BLaER1 (cell line): ENCODE measurements around the gene FGGY.
"Not testable (repeated sequence)": the region's sequence is repeated elsewhere in the genome, so short reads cannot be mapped to it uniquely, and the experiment has no call there.

Source experiments
- H3K27ac ChIP-seq: shearing (Covaris generic); formaldehyde crosslinking; 2 replicates; pipeline ENCODE4 v1.8.1; 2022
- H3K27me3 ChIP-seq: shearing (Covaris generic); formaldehyde crosslinking; 2 replicates; pipeline ENCODE4 v1.8.1; 2022
- H3K36me3 ChIP-seq: shearing (Covaris generic); formaldehyde crosslinking; 2 replicates; pipeline ENCODE4 v1.8.1; 2022
- H3K4me1 ChIP-seq: shearing (Covaris generic); formaldehyde crosslinking; 2 replicates; pipeline ENCODE4 v1.8.1; 2022
- H3K4me2 ChIP-seq: shearing (Covaris generic); formaldehyde crosslinking; 2 replicates; pipeline ENCODE4 v1.8.1; 2022
- H3K4me3 ChIP-seq: shearing (Covaris generic); formaldehyde crosslinking; 2 replicates; pipeline ENCODE4 v1.8.1; 2022
- H3K9ac ChIP-seq: shearing (Covaris generic); formaldehyde crosslinking; 2 replicates; pipeline ENCODE4 v1.8.1; 2022
- H3K9me3 ChIP-seq: shearing (Covaris generic); formaldehyde crosslinking; 2 replicates; pipeline ENCODE4 v1.8.1; 2022
- H4K20me1 ChIP-seq: shearing (Covaris generic); formaldehyde crosslinking; 2 replicates; pipeline ENCODE4 v1.8.1; 2022
- Cebpa-rat ChIP-seq: shearing (Covaris generic); IDR thresholded peaks from 2 replicates; pipeline ENCODE4 v1.8.1; 2022

Gene FGGY

DNA sequence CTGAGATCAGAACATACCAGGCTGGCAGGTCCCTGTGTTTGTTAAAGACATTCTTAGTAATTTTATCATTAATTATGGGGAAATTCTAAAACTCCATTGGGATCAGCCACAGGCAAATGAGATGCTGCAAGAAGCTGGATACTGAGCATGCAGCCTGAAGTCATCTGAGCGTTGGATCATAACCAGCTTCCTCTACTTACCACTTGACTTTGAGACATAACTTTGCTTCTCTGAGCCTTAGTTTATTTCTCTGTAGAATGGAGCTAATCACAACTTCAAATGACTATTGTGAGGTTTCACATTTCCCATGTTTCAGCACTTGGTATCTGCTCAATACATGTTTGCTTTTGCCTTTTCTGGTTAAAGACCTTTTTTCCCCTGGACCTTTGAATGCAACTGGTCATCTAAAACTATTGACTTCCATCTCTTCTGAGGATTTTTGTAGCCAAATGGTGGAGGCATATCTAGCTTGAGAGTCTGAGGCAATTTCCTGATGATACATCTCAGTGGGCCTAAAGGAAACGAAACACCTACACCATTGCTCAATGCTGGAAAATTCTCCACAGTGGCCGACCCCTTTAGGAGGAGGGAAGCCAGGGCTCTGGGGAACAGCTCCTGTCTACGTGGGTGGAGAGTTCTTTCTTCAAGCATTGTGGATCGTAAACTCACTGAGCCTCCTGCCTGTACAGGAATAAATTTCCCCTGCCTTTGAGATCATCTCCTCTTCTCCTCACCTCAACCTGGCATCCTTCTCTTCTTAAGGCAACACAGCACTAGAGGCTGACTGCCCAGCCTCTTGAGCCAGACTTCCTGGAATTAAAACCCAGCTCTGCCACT lies 408.8 kb downstream of the FGGY start:
- no peaks in the 10 kb centered on the region for H3K4me1 ChIP-seq
- H3K4me2 ChIP-seq: no peak overlapping the region

DNA sequence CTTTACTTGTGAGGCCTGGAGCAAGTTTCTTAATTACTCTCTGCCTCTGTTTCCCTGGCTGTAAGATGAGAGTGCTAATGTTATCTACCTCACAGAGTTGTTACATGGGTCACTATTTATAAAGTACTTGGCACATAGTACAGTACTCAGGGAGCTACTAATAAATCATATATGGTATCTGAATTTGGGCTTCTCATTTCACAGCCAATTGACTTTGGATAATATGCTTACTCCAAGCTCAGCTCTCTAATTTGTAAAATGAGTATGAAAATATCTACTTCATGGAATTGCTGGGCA lies 409.4 kb downstream of the FGGY start:
- Histone ChIP-seq H3K27me3 (no peaks in the 10 kb centered on the region), H3K9ac (no peak overlapping the region), H3K4me3 (no peak overlapping the region), H3K4me2 (no peak overlapping the region), H4K20me1 (no peaks in the 10 kb centered on the region), H3K36me3 (no peaks in the 10 kb centered on the region), H3K4me1 (no peaks in the 10 kb centered on the region), H3K9me3 (no peaks in the 10 kb centered on the region), H3K27ac (no peak overlapping the region)
- no peak for TF ChIP-seq Cebpa-rat

More for the DNA sequence above, 408.8 kb downstream of the FGGY start:
- Histone ChIP-seq H3K27ac (no peak overlapping the region), H3K4me3 (no peak overlapping the region), H4K20me1 (no peaks in the 10 kb centered on the region), H3K9me3 (no peaks in the 10 kb centered on the region), H3K27me3 (no peaks in the 10 kb centered on the region), H3K9ac (no peak overlapping the region), H3K36me3 (no peaks in the 10 kb centered on the region)
- TF ChIP-seq Cebpa-rat: no peak

DNA sequence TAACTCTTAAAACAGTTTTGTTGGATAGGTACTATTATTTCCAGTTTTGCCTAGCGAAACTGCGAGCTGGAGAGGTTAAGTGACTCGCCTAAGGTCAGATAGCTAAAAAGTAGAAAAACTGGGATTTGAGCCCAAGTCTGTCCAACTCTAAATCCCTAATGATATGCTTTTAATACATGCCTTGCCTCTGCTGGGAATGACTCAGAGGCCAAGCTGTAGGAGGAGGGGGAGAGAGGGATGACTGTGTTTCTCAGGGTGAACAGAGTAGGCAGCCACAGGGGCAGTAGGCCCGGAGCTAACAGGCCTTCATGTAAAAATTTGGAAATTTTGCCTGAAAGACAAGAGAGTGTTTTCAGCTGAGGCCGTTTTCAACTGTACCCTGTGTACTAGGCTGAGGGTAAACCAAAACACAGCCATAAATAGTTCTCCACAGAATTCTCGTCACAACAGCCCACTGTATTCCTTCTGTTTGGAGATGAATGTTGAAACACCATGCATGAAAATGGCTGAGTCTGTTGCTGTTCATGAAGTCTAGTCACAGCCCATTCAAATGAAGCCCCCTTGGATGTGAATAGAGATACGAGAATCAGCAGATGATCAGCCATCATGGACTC lies 410.4 kb downstream of the FGGY start:
- no peak overlapping the region for H3K4me2 ChIP-seq
- TF ChIP-seq Cebpa-rat: no peak
- H3K4me3 ChIP-seq: no peak overlapping the region
- no peaks in the 10 kb centered on the region for H3K9me3 ChIP-seq
- H4K20me1 ChIP-seq: no peaks in the 10 kb centered on the region
- no peaks in the 10 kb centered on the region for H3K27me3 ChIP-seq
- H3K27ac ChIP-seq: no peak overlapping the region
- no peak overlapping the region for H3K9ac ChIP-seq
- no peaks in the 10 kb centered on the region for H3K4me1 ChIP-seq
- no peaks in the 10 kb centered on the region for H3K36me3 ChIP-seq

- Histone ChIP-seq H4K20me1 (no peaks in the 10 kb centered on the region), H3K27me3 (no peaks in the 10 kb centered on the region), H3K4me3 (no peak overlapping the region), H3K4me1 (no peaks in the 10 kb centered on the region), H3K9ac (no peak overlapping the region), H3K9me3 (no peaks in the 10 kb centered on the region), H3K36me3 (no peaks in the 10 kb centered on the region), H3K27ac (no peak overlapping the region), H3K4me2 (no peak overlapping the region)
- TF ChIP-seq Cebpa-rat: no peak
Observed at GRCh38 chr1:59709333-59709732, 412.4 kb downstream of the FGGY start.

GRCh38 chr1:59710920-59711319 lies 414.0 kb downstream of the FGGY start:
- not testable (repeated sequence) for H3K36me3 ChIP-seq, H3K9me3 ChIP-seq, H3K4me3 ChIP-seq, H3K9ac ChIP-seq, H3K4me2 ChIP-seq, H4K20me1 ChIP-seq, H3K4me1 ChIP-seq, H3K27ac ChIP-seq, H3K27me3 ChIP-seq

GRCh38 chr1:59714219-59714618 lies 417.3 kb downstream of the FGGY start:
- H4K20me1 ChIP-seq: no peaks in the 10 kb centered on the region
- no peak for TF ChIP-seq Cebpa-rat
- no peaks in the 10 kb centered on the region for H3K9me3 ChIP-seq

DNA sequence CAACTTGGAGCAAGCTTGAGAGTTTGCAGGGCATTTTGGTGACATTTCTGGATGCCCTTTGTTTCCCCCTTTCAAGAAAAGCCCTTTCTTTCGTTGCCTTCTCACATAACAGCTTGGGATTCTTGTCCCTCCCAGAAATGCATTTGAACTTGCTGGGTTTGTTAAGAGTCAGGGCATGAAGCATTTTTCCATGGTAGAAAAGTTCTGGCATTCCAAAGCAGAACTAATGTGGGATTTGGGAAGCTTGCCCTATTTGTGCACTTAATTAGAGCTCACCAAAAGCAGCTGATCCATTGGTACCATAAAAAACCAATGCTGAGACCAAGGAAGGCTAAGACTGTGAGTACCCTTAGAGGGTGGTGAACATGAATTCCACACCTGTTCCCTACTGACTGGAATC lies 418.1 kb downstream of the FGGY start:
- Histone ChIP-seq H3K27me3 (no peaks in the 10 kb centered on the region), H3K9ac (no peak overlapping the region), H3K27ac (no peak overlapping the region), H3K9me3 (no peaks in the 10 kb centered on the region), H3K4me2 (no peak overlapping the region), H3K4me3 (no peak overlapping the region), H4K20me1 (no peaks in the 10 kb centered on the region), H3K4me1 (no peaks in the 10 kb centered on the region), H3K36me3 (no peaks in the 10 kb centered on the region)
- TF ChIP-seq Cebpa-rat: no peak

More at GRCh38 chr1:59714219-59714618, 417.3 kb downstream of the FGGY start:
- H3K4me3 ChIP-seq: no peak overlapping the region
- no peak overlapping the region for H3K9ac ChIP-seq
- no peaks in the 10 kb centered on the region for H3K4me1 ChIP-seq
- H3K36me3 ChIP-seq: no peaks in the 10 kb centered on the region
- H3K27ac ChIP-seq: no peak overlapping the region
- no peaks in the 10 kb centered on the region for H3K27me3 ChIP-seq
- no peak overlapping the region for H3K4me2 ChIP-seq

DNA sequence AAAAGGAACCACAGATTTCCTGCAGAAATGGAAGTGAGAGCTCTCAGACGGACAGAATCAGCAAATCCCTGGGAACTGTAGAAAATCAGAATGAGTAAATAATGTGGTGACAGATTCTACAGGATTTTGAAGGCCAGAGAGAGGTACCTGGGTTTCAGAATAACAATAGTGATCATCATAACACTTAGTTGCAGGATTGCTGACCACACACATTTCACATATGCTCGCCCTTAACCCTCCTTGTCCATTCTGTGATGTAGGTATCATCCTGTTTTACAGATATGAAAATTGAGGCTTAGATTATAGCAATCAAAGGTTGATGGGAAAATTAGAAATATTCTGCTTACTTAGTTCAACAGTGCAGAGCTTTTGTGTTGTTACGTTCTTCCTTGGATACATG lies 419.9 kb downstream of the FGGY start:
- TF ChIP-seq Cebpa-rat: no peak
- Histone ChIP-seq H3K4me3 (no peak overlapping the region), H3K27ac (no peak overlapping the region), H4K20me1 (no peaks in the 10 kb centered on the region), H3K27me3 (no peaks in the 10 kb centered on the region), H3K4me2 (no peak overlapping the region), H3K36me3 (no peaks in the 10 kb centered on the region), H3K9ac (no peak overlapping the region), H3K9me3 (no peaks in the 10 kb centered on the region), H3K4me1 (no peaks in the 10 kb centered on the region)

DNA sequence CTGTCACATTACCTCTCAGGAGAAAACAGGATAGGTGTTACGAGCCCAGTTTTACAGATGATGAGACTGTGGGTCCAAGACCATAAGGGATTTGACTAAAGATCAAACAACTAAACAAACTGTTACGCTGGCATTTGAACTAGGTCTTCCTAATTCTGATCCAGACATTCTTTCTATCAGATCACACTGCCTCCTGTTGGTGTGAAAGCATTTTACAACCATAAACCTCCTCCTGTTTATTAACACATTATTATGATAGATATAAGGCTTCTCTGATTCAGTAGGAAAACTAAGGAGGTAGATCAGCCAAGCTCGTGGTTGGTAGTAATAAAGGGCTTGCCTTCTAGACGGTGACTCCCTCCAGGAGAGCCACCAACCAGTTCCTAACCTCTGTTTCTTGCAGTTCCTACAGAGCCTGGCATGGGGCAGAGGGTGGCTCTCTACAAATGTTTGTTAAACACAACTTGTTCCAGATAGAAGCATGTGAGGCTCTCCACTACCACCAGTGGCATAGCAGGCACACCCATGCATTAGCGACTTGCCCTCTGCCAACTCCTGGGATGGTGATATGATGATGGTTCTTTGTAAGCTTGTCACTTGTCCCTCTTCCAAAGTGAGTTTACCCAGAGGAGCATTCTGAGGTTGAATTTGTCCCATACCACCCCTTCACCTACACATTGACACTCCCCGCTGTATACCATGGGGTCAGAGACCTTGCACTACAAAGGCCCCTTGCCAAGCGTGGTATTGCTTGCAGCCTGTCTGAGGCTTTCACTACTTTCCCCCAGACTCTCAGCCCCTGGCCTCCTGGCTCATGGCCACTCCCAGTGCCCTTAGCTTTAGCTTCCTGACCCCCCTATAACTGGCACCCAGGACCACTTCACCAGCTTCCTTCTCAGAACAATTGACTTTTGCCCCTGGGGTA lies 421.4 kb downstream of the FGGY start:
- H3K9ac ChIP-seq: no peak overlapping the region
- no peaks in the 10 kb centered on the region for H3K36me3 ChIP-seq
- no peak overlapping the region for H3K4me3 ChIP-seq
- H4K20me1 ChIP-seq: no peaks in the 10 kb centered on the region
- no peaks in the 10 kb centered on the region for H3K27me3 ChIP-seq
- no peaks in the 10 kb centered on the region for H3K9me3 ChIP-seq
- no peak overlapping the region for H3K27ac ChIP-seq
- TF ChIP-seq Cebpa-rat: no peak
- no peaks in the 10 kb centered on the region for H3K4me1 ChIP-seq
- no peak overlapping the region for H3K4me2 ChIP-seq

DNA sequence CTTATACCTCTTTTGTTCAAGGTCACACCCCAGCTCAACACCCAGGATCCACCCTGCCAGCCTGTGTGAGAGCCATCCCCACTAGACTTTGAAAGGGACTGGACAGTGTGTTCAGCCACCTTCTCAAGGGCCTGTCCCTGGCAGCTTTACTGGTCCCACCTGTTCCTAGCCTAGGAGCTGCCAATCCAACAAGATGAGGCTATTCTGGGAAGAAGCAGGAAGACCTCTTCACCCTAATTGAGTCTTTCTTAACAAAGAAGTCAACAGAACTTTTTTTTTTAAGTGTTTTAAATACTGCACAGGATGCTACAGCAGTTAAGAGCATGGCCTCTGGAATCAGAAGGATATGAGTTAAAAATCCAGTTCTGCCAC lies 422.1 kb downstream of the FGGY start:
- Histone ChIP-seq H4K20me1 (no peaks in the 10 kb centered on the region), H3K27me3 (no peaks in the 10 kb centered on the region), H3K4me3 (no peak overlapping the region), H3K9ac (no peak overlapping the region), H3K4me1 (no peaks in the 10 kb centered on the region), H3K36me3 (no peaks in the 10 kb centered on the region), H3K4me2 (no peak overlapping the region), H3K9me3 (no peaks in the 10 kb centered on the region), H3K27ac (no peak overlapping the region)
- no peak for TF ChIP-seq Cebpa-rat
